ENCODE data around the gene BST1. TPM values are rescaled to one million over a fixed set of nuclear protein-coding genes. Genes with fewer than 3 reads are reported as not detected.
A peak's percentile ranks its signal among the peaks of the same experiment; 100 is the strongest.

Gene BST1
- 13.7 TPM for total RNA-seq

- DNase-seq (ENCODE audit: low read depth in 2 of 3, low spot score in 2 of 3), result peak; percentile 18 to 86 (median 79)
These were observed at the start of gene BST1 for GRCh38 chr4:15702941-15703403. BST1 (plus strand) TSS chr4:15703065; CDS start chr4:15703145, 80 bp downstream.

GRCh38 chr4:15653420-15653819 is 49.4 kb upstream of the BST1 start:
- DNase-seq (ENCODE audit: low read depth in 2 of 3, low spot score in 2 of 3), result peak in 1 of 3 donors; percentile 21

GRCh38 chr4:15653864-15654592 is 48.8 kb upstream of the BST1 start:
- peak in 2 of 3 donors; percentile 37 to 56 for DNase-seq (ENCODE audit: low read depth in 2 of 3, low spot score in 2 of 3)

GRCh38 chr4:15654593-15655222 is 48.2 kb upstream of the BST1 start:
- peak in 2 of 3 donors; percentile 11 to 18 for DNase-seq (ENCODE audit: low read depth in 2 of 3, low spot score in 2 of 3)

GRCh38 chr4:15655223-15656037 is 47.4 kb upstream of the BST1 start, which contains the start of gene FBXL5:
FBXL5 (minus strand) TSS chr4:15655357; CDS start chr4:15655287, 70 bp downstream.
- DNase-seq (ENCODE audit: low read depth in 2 of 3, low spot score in 2 of 3), result peak; percentile 82 to 93 (median 88)

- DNase-seq (ENCODE audit: low read depth in 2 of 3, low spot score in 2 of 3), result no peak
These were observed 46.8 kb upstream of the BST1 start for GRCh38 chr4:15656038-15656470.

- DNase-seq (ENCODE audit: low read depth in 2 of 3, low spot score in 2 of 3), result no peak
These were observed 45.5 kb upstream of the BST1 start for GRCh38 chr4:15657366-15657765.

GRCh38 chr4:15658136-15658770 is 44.6 kb upstream of the BST1 start:
- DNase-seq (ENCODE audit: low read depth in 2 of 3, low spot score in 2 of 3), result no peak

GRCh38 chr4:15658781-15659180 is 44.1 kb upstream of the BST1 start:
- no peak for DNase-seq (ENCODE audit: low read depth in 2 of 3, low spot score in 2 of 3)

GRCh38 chr4:15659768-15660570 is 42.9 kb upstream of the BST1 start:
- DNase-seq (ENCODE audit: low read depth in 2 of 3, low spot score in 2 of 3), result peak in 1 of 3 donors; percentile 21

- no peak for DNase-seq (ENCODE audit: low read depth in 2 of 3, low spot score in 2 of 3)
These were observed 37.0 kb upstream of the BST1 start for GRCh38 chr4:15665753-15666365.

- no peak for DNase-seq (ENCODE audit: low read depth in 2 of 3, low spot score in 2 of 3)
These were observed 35.9 kb upstream of the BST1 start for GRCh38 chr4:15667006-15667405.

GRCh38 chr4:15668566-15669435 is 34.1 kb upstream of the BST1 start:
- no peak for DNase-seq (ENCODE audit: low read depth in 2 of 3, low spot score in 2 of 3)

- DNase-seq (ENCODE audit: low read depth in 2 of 3, low spot score in 2 of 3), result no peak
These were observed 32.3 kb upstream of the BST1 start for GRCh38 chr4:15670576-15670975.

GRCh38 chr4:15672101-15672500 is 30.8 kb upstream of the BST1 start:
- no peak for DNase-seq (ENCODE audit: low read depth in 2 of 3, low spot score in 2 of 3)

GRCh38 chr4:15673337-15673736 is 29.5 kb upstream of the BST1 start:
- DNase-seq (ENCODE audit: low read depth in 2 of 3, low spot score in 2 of 3), result no peak

- no peak for DNase-seq (ENCODE audit: low read depth in 2 of 3, low spot score in 2 of 3)
These were observed 28.8 kb upstream of the BST1 start for GRCh38 chr4:15674046-15674445.

GRCh38 chr4:15674926-15675325 is 27.9 kb upstream of the BST1 start:
- DNase-seq (ENCODE audit: low read depth in 2 of 3, low spot score in 2 of 3), result no peak
